ENCODE measurements around the gene IFNA8. TPM values are rescaled to one million over a fixed set of nuclear protein-coding genes. Genes with fewer than 3 reads are reported as not detected.

IFNA8 gene
- total and polyA plus RNA-seq, 2 of the 8 experiments (the other 6 are each of a cell fraction or from before 2014, with no cell fraction given): not detected

DNA sequence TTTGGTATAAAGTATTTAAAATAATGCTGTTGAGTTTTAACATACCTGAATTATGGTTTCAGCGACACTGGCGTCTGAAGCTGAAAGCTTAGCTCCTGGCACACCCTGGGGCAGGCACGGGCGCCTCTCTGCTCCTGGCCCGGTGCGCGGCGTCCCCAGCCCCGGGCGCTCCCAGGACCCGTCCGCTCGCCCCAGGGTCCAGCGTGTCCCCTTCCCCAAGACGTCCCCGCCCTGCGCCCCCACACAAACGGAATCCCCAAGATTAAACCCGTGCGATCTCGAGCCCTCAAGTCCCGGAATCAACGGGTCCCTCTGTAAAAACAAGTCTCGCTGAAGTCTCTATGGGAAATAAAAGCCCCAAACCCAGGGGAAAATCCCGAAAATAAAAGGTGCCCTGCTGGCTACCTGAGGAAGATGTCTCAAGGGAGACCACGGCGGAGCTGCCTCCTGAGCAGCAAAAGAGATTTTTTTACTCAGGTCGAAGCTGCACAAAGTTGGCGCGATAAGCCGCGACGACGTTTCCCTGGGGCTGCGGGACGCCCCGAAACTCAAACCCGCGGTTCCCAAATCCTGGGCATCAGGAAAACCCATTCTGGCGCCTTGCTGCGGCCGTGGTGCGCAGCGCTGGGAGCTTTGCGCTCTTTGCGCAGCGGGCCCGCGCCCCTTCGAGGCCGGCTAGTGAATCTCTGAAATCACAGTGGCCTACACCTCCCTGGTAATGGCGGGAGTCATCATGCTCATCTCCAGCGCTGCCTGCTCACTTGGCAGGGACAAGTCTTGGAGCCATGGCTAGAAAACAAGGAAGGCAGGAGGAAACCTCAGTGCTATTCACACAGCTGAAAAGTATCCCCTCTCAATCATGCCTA lies 6.3 kb upstream of the IFNA8 start (continued):
- TF ChIP-seq RXRA (IDR thresholded peaks at IDR 0.05; ENCODE audit: insufficient read depth, low read depth, low read length): no peak
- no peak for TF ChIP-seq NANOG (IDR thresholded peaks at IDR 0.05; ENCODE audit: insufficient read depth, low read depth, low read length, poor library complexity, severe bottlenecking)
- 0 out of 4 replicates have a peak, but pooled peaks of 1 of the 2 experiments have one; percentile 23 for TF ChIP-seq SIN3A (conservative IDR thresholded peaks at IDR 0.05 in 1 of 2, IDR thresholded peaks at IDR 0.05 in 1 of 2; ENCODE audit: low read depth in 1 of 2, low read length in 2 of 2)
- no peak for TF ChIP-seq EP300 (IDR thresholded peaks at IDR 0.05; ENCODE audit: borderline replicate concordance in 1 of 2, low read depth in 2 of 2, low read length in 2 of 2)
- no peak for TF ChIP-seq POLR2A (IDR thresholded peaks at IDR 0.05; ENCODE audit: control extremely low read depth in 1 of 2, low read depth in 2 of 2, low read length in 2 of 2)
- TF ChIP-seq TBP (IDR thresholded peaks at IDR 0.05; ENCODE audit: low read depth, low read length): no peak; the same call in 1 of the 2 replicates
- no peak for TF ChIP-seq RFX5 (IDR thresholded peaks at IDR 0.05; ENCODE audit: borderline replicate concordance, low read depth, low read length)
- no peak for TF ChIP-seq CHD2 (IDR thresholded peaks at IDR 0.05; ENCODE audit: low read length)
- no peak for TF ChIP-seq RNF2 (IDR thresholded peaks at IDR 0.05; ENCODE audit: borderline replicate concordance, low read depth, low read length, missing control alignments, poor library complexity, severe bottlenecking)
- no peak for TF ChIP-seq PHF8 (conservative IDR thresholded peaks at IDR 0.05; ENCODE audit: low read depth, low read length)
- TF ChIP-seq BACH1 (IDR thresholded peaks at IDR 0.05; ENCODE audit: low read length): no peak
- peak; percentile 90 for TF ChIP-seq KDM4A (IDR thresholded peaks at IDR 0.05; ENCODE audit: low read depth, low read length, severe bottlenecking)
- TF ChIP-seq, protein P1, sequence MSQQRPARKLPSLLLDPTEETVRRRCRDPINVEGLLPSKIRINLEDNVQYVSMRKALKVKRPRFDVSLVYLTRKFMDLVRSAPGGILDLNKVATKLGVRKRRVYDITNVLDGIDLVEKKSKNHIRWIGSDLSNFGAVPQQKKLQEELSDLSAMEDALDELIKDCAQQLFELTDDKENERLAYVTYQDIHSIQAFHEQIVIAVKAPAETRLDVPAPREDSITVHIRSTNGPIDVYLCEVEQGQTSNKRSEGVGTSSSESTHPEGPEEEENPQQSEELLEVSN (IDR thresholded peaks at IDR 0.05): peak; percentile 85
- TF ChIP-seq EGR1 (IDR thresholded peaks at IDR 0.05; ENCODE audit: borderline replicate concordance, low read depth, low read length): no peak
- TF ChIP-seq RBBP5 (IDR thresholded peaks at IDR 0.05; ENCODE audit: borderline replicate concordance, low read depth, low read length): peak; percentile 32; the same call in 1 of the 2 replicates
- TF ChIP-seq YY1 (IDR thresholded peaks at IDR 0.05; ENCODE audit: low read depth, low read length): peak; percentile 62; the same call in 1 of the 2 replicates
- TF ChIP-seq KDM1A (IDR thresholded peaks at IDR 0.05; ENCODE audit: borderline replicate concordance, low read length): no peak
- no peak for TF ChIP-seq JUN (IDR thresholded peaks at IDR 0.05; ENCODE audit: low read depth, low read length)
- TF ChIP-seq FOSL1 (IDR thresholded peaks at IDR 0.05; ENCODE audit: insufficient read depth, low read depth, low read length): peak; percentile 86
- TF ChIP-seq ZNF274 (IDR thresholded peaks at IDR 0.05; ENCODE audit: borderline replicate concordance, extremely low read depth, low read length): no peak

All from H1 (cell line).